Fibroblast of lung (primary cell): ENCODE data around the gene ATG10.

Experiments
- CTCF ChIP-seq, 2 donors: IDR thresholded peaks in 1 of 2; conservative IDR thresholded peaks in 1 of 2; 1 replicate in 1 of 2; 2 replicates in 1 of 2; pipeline ENCODE4 v1.5.1; 2011 to 2012; ENCODE audit warnings: low read length in 2 of 2, control low read depth in 1 of 2, inconsistent platforms in 1 of 2, low read depth in 1 of 2, mild to moderate bottlenecking in 1 of 2
- EZH2 ChIP-seq: IDR thresholded peaks from 2 replicates; pipeline ENCODE4 v1.5.1; 2012; ENCODE audit warnings: low read length, control low read depth, mild to moderate bottlenecking; ENCODE audit errors: missing control alignments

GRCh38 chr5:82218374-82219156, 246.7 kb downstream of the ATG10 start:
- no peak for TF ChIP-seq CTCF (conservative IDR thresholded peaks at IDR 0.05 in 1 of 2, IDR thresholded peaks at IDR 0.05 in 1 of 2; ENCODE audit: low read depth in 1 of 2, low read length in 2 of 2)
- TF ChIP-seq EZH2 = no peak
